Measurements from ENCODE around the gene EPDR1. TPM values are rescaled to one million over a fixed set of nuclear protein-coding genes. Genes with fewer than 3 reads are reported as not detected.

The EPDR1 gene
- total RNA-seq, 1 experiment from 2014 or later: 24.6 TPM

DNA sequence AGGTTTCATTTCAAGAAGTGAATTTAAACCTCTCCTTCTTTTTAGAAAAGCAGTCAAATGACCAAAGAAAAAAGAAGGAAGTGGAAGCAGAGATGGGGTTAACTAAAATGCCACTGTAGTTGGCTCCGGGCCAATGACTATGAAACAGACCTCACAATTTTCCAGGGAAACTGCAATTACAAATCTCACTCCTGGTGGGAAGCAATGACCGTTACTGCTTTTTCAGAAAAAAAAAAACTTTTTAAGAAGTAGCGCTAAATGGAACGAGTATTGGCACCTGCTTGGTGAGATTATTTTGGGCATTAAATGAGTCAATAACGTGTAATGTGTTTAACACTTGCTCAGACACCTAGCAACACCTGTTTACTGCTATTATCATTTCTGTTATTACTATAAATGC is 5.0 kb upstream of the EPDR1 start:
- no peak for DNase-seq (ENCODE audit: low spot score)
- H3K36me3 ChIP-seq (ENCODE audit: insufficient read depth, low read length, poor library complexity, severe bottlenecking): no peaks in the 10 kb centered on the region
- ChIA-PET POLR2A (ENCODE audit: low non-redundant PET) (no interaction called here), CTCF (no interaction called here)
- H3K4me3 ChIP-seq (ENCODE audit: low read depth, low read length, poor library complexity, severe bottlenecking): no peak overlapping the region
- intact Hi-C loops (cut with micrococcal nuclease; ENCODE audit: unreplicated experiment): loop anchor here (5.0 kb wide), 1 partner anchor 187 kb away; no protein-coding TSS in a partner anchor
- H3K27me3 ChIP-seq (replicated peaks; ENCODE audit: insufficient read depth, low read depth, low read length, poor library complexity): peaks cover 42% of the 10 kb centered on the region
- no peaks in the 10 kb centered on the region for H3K9me3 ChIP-seq (ENCODE audit: low read depth, low read length, poor library complexity, severe bottlenecking)
- peaks cover 15% of the 10 kb centered on the region for H3K4me1 ChIP-seq (ENCODE audit: insufficient read depth, low read length, poor library complexity, severe bottlenecking)
- TF ChIP-seq EZH2 (IDR thresholded peaks at IDR 0.05; ENCODE audit: borderline replicate concordance, low read depth, low read length, poor library complexity, severe bottlenecking): no peak
- TF ChIP-seq, protein P1, sequence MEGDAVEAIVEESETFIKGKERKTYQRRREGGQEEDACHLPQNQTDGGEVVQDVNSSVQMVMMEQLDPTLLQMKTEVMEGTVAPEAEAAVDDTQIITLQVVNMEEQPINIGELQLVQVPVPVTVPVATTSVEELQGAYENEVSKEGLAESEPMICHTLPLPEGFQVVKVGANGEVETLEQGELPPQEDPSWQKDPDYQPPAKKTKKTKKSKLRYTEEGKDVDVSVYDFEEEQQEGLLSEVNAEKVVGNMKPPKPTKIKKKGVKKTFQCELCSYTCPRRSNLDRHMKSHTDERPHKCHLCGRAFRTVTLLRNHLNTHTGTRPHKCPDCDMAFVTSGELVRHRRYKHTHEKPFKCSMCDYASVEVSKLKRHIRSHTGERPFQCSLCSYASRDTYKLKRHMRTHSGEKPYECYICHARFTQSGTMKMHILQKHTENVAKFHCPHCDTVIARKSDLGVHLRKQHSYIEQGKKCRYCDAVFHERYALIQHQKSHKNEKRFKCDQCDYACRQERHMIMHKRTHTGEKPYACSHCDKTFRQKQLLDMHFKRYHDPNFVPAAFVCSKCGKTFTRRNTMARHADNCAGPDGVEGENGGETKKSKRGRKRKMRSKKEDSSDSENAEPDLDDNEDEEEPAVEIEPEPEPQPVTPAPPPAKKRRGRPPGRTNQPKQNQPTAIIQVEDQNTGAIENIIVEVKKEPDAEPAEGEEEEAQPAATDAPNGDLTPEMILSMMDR (conservative IDR thresholded peaks at IDR 0.05; ENCODE audit: low read depth, low read length): no peak
- BruUV-seq (replicated peaks): no TSS peak
- H3K27ac ChIP-seq (ENCODE audit: low read depth, low read length, poor library complexity, severe bottlenecking): no peak overlapping the region

DNA sequence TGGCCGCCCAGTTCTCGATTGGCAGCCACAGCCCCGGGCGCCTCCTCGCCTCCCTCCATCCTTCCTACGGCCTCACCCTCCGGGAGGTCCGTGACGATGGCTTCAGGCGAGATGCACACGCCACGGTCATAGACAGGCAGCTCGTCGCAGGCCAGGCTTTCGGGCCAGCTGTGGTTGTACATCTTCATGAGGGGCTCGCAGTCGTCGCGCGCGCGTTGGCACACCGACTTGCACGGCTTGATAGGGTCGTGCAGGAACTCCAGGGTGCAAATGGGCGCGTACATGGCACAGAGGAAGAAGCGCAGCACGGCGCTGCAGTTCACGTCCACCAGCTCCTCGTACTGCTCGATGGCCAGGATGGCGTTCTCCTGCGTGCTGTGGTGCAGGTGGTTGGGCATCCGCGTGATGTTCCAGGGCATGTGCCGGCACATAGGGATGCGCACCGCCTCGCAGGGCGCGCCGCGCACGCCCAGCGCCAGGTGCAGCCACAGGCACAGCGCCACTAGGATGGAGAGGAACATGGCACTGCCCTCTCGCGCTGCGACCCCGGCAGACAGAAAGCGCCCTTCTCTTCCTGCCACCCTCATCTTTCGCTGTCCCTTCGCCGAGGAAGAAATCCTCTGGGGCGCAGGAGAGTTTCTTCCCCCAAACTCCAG is 4.3 kb upstream of the EPDR1 start:
- BruUV-seq (replicated peaks): no TSS peak
- intact Hi-C loops (cut with micrococcal nuclease; ENCODE audit: unreplicated experiment): loop anchor here (5.0 kb wide), 1 partner anchor 186 kb away; no protein-coding TSS in a partner anchor
- CTCF ChIA-PET: interaction anchor here (1.5 to 1.8 kb wide), 2 partner anchors 15 to 299 kb away, joined by 4 to 7 read pairs; no protein-coding TSS in a partner anchor
- H3K4me1 ChIP-seq (ENCODE audit: insufficient read depth, low read length, poor library complexity, severe bottlenecking): peaks cover 15% of the 10 kb centered on the region
- POLR2A ChIA-PET (ENCODE audit: low non-redundant PET): no interaction called here
- H3K4me3 ChIP-seq (ENCODE audit: low read depth, low read length, poor library complexity, severe bottlenecking): peak overlapping the region; percentile 43
- peaks cover 42% of the 10 kb centered on the region for H3K27me3 ChIP-seq (replicated peaks; ENCODE audit: insufficient read depth, low read depth, low read length, poor library complexity)
- no peaks in the 10 kb centered on the region for H3K9me3 ChIP-seq (ENCODE audit: low read depth, low read length, poor library complexity, severe bottlenecking)
- TF ChIP-seq EZH2 (IDR thresholded peaks at IDR 0.05; ENCODE audit: borderline replicate concordance, low read depth, low read length, poor library complexity, severe bottlenecking): peak; percentile 57
- TF ChIP-seq, protein P1 (conservative IDR thresholded peaks at IDR 0.05; ENCODE audit: low read depth, low read length): no peak
- H3K27ac ChIP-seq (ENCODE audit: low read depth, low read length, poor library complexity, severe bottlenecking): no peak overlapping the region
- DNase-seq (ENCODE audit: low spot score): peak; percentile 4
- H3K36me3 ChIP-seq (ENCODE audit: insufficient read depth, low read length, poor library complexity, severe bottlenecking): no peaks in the 10 kb centered on the region

DNA sequence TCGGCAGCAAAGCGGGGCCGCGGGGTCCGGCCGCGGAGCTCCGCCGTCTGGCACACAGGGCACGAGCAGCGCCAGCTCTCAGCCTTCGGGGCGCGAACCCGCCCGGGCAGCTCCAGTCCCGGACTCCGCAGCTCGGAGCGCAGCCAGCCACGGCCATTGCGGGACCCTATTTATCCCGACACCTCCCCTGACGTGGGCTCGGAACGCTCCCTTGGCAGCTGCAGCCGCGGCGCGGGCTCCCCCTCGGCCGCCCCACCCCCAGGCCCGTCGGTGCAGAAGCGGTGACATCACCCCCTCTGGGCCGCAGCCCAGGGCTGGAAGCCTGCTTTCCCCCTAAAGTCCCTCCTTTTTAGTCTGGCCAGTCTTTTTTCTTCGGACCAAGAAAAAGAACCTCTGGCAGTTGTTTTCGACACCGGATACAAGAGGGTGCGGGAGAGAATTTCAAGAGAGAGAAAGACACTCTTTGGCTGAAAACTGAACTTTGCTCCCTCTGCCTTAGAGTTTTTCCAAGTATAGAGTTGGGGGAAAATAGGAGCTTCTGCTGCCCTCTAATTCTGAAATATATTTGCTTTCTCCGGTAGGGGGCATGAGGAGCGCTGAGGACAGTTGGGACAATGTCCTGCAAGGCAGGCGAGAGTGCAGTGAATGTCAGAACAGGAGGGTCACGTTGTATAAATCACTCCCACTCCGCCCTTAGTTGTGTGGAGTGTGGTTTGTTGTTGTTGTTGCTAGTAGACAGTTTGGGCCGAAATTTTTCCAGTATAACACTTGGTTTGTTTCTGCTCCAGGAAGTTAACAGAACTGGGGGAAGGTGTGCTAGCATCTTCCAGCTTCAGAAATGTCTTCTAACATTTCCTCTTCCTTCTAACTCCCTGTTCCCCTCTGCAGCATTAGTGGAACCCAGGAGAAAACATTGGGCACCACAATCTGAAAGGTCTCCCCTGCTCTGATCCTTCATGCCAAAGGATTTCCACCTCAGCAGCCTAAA is 3.5 kb upstream of the EPDR1 start, which contains the start of gene SFRP4:
SFRP4 (minus strand) TSS at position 145 of the 988 bp plus-strand sequence. CDS start 280 bp downstream, outside the sequence.
- peaks cover 20% of the 10 kb centered on the region for H3K4me1 ChIP-seq (ENCODE audit: insufficient read depth, low read length, poor library complexity, severe bottlenecking)
- H3K4me3 ChIP-seq (ENCODE audit: low read depth, low read length, poor library complexity, severe bottlenecking): peak within 1 kb of the TSS; percentile 43
- intact Hi-C loops (cut with micrococcal nuclease; ENCODE audit: unreplicated experiment): loop anchor here (5.0 kb wide), 1 partner anchor 185 kb away; no protein-coding TSS in a partner anchor
- H3K36me3 ChIP-seq (ENCODE audit: insufficient read depth, low read length, poor library complexity, severe bottlenecking): no peaks in the 10 kb centered on the region
- TF ChIP-seq, protein P1 (conservative IDR thresholded peaks at IDR 0.05; ENCODE audit: low read depth, low read length): peak; percentile 72
- peak; percentile 67 for TF ChIP-seq EZH2 (IDR thresholded peaks at IDR 0.05; ENCODE audit: borderline replicate concordance, low read depth, low read length, poor library complexity, severe bottlenecking)
- H3K9me3 ChIP-seq (ENCODE audit: low read depth, low read length, poor library complexity, severe bottlenecking): no peaks in the 10 kb centered on the region
- CTCF ChIA-PET: interaction anchor here (1.5 to 1.8 kb wide), 2 partner anchors 15 to 299 kb away, joined by 4 to 7 read pairs; no protein-coding TSS in a partner anchor
- H3K27me3 ChIP-seq (replicated peaks; ENCODE audit: insufficient read depth, low read depth, low read length, poor library complexity): peaks cover 42% of the 10 kb centered on the region
- H3K27ac ChIP-seq (ENCODE audit: low read depth, low read length, poor library complexity, severe bottlenecking): no peak within 1 kb of the TSS
- POLR2A ChIA-PET (ENCODE audit: low non-redundant PET): no interaction called here
- BruUV-seq (replicated peaks): no TSS peak
- DNase-seq (ENCODE audit: low spot score): peak; percentile 67
